EL (cell line): Measurements from ENCODE around the gene CPEB4.
A peak's percentile ranks its signal among the peaks of the same experiment; 100 is the strongest.

ENCODE experiments used
- DNase-seq: peaks from one replicate; pipeline ENCODE4 v3.0.0-alpha.2; 2016

CPEB4 gene

DNA sequence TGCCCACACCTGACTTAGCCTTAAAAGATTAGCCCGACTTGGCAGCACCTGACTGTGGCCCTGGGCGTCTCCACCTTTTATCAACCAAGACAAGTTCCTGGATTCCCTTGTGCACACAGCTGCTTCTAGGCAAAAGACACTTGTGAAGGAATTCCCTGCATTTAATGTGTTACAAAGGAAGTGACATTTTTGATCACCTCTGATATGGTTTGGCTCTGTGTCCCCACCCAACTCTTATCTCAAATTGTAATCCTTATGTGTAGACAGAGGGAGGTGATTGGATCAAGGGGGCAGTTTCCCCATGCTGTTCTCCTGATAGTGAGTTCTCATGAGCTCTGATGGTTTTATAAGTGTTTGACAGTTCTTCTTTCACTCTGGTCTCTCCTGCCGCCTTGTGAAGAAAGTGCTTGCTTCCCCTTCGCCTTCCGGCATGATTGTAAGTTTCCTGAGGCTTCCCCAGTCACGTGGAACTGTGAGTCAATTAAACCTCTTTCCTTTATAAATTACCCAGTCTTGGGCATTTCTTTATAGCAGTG lies 2.6 kb upstream of the CPEB4 start:
- no peak for DNase-seq

DNA sequence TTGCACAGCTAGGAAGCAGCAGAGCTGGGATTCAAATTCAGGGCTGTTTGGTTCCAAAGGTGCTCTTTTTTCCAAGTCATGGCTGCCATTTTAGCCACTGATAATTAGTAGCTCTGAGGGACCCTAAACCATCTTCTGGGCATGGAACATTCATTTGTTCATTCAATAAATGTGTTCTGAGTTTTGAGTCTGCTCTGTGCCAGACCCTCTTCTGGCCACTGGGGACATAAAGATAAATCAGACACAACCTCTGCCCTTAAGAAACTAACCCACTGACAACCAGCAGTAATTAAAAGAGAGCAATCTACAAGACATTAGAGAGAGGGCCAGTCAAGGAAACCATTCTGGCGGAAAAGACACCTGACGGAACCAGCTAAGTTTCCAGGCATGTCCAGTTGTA lies 2.0 kb upstream of the CPEB4 start:
- DNase-seq = no peak

DNA sequence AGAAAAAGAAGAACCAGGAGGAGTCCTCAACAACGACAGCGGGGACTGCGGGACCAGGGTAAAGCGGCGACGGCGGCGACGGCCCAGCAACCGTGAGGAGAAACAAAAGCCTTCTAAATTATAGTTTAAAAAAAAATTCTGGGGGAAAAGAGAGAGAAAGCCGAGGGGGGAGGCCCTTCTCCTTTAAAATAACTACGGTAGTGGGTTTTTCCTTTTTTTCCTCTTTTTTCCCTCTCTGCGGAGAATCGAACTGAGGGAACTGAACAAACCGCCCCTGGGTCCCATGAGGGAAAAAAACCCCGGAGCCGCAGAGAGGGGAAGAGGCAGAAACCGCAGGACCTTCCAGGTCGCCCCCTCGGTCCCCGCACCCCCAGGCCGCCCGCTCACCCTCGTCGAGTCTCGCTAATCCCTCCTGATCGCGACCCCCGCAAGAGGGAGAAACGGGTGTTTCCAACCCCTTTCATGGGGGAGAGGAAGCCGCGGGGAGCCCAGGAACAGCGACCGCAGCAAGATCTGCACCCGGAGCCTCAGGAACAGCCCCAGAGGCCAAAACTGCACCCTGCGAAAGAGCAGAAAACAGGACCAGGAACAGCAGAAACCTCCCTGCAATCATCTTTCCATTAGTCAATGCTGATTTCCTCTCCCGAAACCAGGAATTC lies 453 bp downstream of the CPEB4 start:
- DNase-seq = peak; percentile 49

DNA sequence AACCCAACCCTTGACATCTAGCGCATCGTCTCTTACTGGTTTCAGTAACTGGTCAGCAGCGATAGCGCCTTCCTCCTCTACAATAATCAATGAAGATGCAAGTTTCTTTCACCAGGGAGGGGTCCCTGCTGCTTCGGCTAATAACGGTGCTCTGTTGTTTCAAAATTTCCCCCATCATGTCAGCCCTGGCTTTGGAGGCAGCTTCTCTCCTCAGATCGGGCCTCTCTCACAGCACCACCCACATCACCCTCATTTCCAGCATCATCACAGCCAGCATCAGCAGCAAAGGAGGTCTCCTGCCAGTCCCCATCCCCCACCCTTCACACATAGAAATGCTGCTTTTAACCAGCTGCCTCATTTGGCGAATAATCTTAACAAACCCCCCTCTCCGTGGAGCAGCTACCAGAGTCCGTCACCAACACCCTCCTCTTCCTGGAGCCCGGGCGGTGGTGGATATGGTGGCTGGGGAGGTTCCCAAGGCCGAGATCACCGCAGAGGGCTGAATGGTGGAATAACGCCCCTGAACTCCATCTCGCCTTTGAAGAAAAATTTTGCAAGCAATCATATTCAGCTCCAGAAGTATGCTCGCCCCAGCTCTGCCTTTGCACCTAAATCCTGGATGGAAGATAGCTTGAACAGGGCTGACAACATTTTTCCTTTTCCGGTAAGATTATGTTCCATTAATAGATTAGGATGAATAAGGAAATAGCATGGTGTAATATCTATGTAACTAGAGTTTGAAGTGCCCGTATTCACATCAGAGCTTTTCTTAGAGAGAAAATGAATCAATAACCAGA lies 2.2 kb downstream of the CPEB4 start:
- peak; percentile 39 for DNase-seq

DNA sequence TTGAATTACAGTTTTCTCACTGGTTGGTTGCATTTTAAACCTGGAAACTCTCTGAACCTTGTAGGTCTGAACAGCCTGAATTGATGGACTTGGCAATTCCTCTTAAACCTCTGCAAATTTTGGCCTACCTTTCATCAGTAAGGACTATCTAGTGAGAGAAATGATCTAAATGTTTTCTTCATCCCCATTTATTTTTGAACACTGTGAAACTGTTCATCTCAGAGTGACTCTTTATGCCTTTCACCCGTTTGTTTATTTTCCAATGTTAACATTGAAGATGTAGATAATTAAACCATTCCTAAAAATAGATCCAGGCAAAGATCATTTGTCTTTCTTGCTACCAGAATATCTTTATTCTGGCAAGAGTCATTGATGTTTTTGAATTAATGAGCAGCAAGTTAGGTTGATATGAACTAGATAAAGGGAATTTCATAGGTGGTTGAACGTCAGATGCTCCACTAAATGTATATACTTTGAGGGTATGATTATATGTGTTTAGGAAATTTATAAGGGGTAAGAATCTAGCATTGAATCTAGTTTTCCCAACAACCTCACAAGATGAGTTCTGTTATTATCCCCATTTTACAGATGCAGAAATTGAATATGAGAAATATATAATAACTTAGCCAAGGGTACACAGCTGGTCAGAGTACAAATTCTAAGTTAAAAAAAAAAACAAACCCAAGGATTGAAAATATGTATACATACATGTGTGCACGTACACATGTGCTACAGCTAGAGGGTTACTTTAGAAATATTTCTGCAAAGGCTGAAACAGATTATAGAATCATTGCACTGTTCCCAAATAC lies 3.4 kb downstream of the CPEB4 start:
- no peak for DNase-seq

DNA sequence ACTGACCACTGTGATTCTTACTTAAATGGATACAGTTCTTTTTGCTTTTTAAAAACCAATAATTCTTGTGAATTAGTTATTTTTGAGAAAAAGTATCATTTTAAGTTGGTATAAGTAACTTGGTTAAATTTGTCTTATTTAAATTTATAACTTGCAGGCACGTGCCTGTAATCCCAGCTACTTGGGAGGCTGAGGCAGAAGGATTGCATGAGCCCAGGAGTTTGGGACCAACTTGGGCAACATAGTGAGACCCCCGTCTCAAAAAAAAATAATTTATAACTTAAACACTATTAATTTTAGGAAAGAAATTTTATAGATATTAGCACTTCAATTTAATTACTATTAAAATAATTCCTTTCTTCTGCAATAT lies 5.0 kb downstream of the CPEB4 start:
- DNase-seq = no peak

DNA sequence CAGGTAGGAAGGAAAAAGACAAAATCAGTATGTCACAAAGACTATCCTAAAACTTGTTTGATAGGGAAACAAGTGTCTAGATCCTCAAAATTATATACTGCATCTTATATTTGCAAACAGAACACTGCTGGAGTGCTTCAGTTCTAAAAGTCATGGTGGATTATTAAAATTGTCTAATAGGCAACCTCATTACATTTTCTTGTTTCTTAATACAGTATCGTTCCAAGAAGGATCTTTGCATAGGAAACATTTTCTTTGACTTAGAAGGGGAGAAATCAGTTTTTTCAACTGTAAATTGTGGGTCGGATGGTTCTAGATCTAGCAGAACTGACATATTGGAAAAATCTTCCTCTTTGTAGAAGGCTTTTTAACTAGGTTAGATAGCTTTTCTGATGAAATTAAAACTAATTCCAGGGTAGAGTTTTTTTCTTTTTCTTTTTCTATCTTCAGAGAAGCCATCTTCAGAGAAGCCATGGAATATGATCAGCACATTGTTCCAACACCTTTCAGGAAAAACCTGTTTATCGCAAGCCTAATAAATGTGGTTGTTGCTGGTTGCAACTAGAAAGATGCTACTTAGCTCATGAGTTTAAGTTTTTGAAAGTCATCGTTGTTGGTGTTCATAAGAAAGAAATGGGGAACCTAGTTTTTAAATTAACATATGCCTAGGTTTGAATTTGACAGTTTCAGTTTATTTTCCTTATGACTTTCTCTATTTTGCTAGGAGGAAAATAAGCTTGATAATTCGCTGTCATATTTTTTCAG lies 7.4 kb downstream of the CPEB4 start:
- DNase-seq = no peak

DNA sequence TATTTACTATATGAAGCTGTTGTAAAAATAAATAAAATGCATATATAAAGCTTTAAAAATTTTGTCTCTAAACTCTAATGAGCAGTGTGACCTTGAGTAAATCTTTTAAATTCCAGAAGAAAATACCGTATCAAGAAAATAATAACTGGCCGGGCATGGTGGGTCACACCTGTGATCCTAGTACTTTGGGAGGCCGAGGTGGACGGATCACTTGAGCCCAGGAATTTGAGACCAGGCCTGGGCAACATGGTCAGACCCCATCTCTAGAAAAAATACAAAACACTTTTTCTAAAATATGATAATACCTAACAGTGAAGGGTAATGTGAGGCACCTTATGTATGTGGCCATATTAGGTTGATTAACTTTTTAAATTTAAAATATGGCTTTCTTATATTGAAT lies 8.5 kb downstream of the CPEB4 start:
- no peak for DNase-seq

DNA sequence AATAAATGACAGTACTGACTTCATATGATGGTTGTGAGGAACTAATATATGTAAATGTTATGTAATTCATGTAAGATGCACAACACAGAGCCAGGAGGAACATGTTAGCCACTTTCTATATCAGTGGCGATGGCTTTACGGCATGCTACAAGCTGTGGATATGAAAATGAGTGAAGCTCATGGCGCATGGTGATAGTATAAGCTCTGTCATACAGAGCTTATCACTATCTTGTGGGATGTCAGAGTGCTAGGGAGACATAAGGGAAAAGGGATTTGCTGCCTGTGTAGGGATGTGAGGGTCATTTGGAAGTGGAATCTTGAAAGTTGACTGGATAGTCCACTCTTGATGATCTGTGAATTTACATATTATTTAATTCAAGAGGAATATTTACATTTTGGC lies 13.6 kb downstream of the CPEB4 start:
- DNase-seq = no peak

DNA sequence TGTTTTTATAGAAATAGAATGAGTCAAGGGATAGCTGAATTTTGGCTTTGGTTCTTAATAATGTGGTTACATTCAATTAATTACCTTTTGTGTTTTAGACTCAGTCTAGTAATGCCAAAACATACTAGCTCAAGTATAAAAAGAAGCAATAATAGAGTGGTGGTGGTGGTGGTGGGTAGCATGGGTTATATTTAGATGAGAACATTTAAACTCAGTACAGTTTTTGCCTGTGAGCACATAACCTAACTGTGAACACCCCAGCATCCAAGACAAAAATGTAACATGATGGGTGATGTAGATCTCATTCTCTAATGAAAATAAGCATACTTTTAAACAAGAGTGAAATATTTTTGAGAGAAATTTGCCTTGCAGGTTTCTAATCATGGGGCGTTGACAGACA lies 14.2 kb downstream of the CPEB4 start:
- DNase-seq = no peak

DNA sequence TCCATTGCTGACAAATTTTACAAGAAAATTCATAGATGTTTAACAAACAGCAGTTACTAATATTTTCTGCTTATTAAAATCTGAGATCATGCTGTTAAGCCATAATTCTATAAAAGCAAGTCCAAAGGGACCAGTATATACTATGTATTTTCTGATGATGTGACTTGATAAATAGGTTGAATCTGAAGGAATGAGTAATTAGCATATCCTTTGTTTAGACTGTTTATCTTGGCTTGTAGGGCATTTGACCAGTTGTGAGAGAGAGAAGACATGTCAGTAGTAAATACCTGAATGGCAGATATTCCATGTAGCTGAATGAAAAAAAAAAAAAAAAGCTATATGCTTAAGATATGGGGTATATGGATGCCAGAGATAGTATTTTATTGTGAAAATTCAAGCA lies 14.6 kb downstream of the CPEB4 start:
- no peak for DNase-seq

DNA sequence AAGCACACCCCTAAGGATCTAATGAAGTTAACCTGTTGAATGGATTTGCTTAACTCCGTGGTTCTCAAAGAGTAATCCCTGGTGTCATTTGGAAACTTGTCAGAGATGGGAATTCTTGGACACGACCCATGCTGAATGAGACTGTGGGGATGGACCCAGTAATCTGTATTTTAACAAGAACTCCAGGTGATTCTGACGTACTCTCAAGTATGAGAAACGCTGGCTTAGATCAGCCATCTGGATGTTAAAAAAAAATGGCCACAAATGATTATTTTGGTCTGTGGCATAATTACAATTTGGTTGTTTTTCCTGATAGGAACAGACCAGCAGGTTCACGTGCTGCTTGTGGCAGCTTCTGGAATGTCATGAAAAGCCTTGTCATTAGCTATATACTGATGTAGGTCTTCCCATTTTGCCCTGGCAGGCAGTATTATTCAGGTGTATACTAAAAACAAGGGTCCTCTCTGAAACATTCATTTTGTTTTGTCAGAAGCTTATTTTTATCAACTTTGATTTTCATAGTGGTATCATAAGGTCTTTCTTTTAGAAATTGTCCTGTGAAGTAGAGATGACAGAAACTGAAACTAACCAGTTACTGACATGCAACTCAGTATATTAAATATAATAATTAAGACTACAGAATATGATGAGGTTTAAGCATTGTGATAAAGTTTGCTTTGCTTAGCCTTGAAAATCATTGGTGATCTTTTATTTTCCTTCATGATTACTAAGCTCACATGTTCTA lies 15.4 kb downstream of the CPEB4 start:
- no peak for DNase-seq

DNA sequence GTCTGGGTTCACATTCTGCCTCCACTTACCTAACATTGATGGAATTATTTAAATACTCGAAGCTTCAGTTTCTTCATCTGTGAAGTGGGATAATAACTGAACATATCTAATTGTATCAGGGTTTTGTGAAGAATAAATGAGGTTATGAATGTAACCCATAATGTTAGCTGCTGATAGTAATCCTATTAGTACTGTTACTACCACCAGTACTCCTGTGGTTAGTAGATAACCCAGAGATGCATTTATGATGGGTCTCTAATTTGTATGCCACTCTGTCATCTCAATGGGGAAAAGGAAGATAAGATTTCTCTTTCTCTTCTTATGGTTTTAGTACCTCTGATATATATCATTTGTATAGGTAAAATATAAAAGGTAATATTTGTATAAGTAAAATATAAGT lies 16.0 kb downstream of the CPEB4 start:
- DNase-seq = no peak

DNA sequence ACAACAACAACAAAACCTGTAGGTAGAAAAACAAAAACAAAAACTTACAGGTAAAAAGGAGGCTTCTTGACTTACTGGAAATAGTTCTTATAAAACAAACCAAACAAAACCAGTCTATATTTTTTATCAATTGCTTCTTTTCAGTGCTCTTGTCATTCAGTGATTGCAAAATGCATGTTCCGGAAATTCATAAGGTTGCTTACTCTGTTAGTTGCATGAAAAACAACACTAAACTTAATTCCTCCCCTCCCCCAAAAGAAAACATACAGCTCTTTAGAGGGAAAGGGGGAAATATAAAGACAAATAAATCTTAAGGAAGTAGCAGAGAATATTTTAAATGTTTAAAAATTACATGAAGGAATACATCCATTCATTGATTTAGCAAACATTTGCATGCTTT lies 19.1 kb downstream of the CPEB4 start:
- no peak for DNase-seq

DNA sequence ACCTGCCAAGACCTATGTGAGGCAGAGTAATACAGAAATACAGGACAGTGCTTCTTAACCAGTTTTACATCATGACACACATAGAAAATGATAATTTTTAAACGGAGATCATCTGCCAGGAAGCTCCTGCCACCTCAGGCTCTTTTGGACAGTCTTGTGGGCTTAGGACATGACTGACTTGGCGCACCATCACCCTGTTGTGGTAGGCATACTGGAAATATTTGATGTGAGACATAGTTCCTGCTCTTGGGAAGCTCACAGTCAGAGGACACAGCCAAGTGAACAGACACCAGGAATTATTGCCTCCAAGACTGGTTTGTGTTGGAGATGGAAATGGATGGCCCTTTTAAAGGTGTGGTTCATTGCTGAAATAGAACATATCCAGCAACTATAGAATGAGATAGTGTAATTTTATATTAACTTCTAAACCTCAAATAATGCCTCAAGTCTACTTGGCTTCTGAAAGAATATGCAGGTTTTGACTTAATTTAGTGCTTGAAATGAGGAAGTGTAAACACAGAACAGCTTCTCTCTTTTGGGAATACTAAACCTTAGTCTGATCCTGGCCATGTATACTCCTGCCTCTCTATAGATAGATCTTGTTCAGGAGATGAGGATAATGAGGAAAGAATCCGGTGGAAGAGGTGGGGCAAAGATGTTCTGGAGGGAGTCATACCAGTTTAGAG lies 19.7 kb downstream of the CPEB4 start:
- DNase-seq = peak; percentile 55

DNA sequence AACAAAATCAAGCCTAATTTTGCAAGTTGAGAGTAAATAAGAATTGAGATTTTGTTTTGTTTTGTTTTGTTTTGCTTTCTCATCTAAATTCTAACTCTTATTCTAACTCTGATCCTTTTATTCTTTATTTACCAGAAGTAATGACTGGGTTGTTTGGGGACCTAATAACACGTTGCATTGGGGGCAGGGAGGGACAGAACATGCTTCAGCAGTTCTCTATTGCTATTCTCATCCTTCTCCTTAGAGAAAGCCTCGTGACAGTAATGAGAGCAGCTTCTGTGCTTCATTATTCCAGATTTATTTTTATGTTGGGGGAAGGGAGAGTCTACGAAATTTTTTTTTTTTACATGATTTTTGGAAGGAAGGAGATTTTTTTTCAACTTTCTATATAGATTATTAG lies 21.1 kb downstream of the CPEB4 start:
- no peak for DNase-seq

DNA sequence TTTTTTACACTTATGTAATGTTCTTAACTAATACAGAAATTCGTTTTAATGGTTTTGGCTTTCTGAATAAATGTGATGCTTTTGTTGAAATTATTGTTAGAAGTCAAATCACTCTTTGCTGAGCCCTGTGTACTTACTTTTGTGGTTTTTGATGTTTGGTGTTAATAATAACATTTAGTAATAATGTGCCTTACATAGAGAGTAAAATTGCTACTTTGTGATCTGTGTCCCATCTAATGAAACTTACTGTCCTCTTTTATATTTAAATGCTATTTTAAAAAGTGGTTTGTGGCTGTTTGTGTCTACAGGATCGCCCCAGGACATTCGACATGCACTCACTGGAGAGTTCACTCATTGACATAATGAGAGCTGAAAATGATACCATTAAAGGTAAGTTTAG lies 22.1 kb downstream of the CPEB4 start:
- DNase-seq = no peak

DNA sequence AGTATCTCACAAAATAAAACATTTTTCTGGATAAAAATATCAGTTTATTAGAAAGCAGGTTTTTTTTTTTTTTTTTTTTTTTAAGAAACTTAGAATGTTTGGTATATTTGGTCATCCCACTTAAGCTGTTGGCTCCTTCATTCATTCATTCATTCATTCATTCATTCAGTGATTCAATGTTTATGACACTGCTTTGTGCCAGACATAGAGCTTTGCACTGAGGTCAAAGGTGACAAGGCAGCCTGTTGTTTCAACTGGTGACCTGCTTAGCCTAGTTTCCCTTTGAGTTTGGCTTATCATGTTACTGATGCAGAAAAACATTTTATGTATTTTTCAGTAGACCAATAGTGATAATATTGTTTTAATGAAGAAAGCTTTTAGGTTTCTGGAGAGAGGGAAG lies 23.5 kb downstream of the CPEB4 start:
- DNase-seq = no peak

DNA sequence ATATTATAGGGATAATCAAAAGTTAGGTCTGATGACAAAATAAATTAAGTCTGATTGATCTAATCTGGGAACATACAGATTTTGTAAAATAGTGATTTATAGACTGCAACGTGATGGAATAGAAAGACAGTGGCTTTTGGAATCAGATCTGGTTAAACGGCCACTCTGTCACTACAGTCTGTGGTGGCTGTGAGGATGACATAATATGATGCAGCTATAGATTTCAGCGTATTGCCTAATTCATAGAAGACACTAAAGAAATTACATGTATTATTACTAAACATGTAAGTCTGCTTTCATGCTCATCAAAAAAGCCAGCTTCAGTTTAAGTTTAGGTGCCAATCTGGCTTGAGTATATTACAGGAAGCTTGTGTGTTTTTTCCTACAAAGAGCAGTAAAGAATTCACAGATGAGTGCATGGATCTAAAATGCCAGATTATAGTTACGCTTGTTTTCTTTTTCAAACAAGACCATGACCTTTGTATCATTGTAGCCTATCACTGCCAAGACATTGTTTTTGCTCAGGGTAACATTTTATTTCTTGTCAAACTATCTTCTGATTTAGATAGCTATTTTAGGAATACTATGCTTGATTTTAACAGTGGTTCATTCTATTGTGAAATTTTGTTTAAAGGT lies 25.7 kb downstream of the CPEB4 start:
- DNase-seq = no peak

DNA sequence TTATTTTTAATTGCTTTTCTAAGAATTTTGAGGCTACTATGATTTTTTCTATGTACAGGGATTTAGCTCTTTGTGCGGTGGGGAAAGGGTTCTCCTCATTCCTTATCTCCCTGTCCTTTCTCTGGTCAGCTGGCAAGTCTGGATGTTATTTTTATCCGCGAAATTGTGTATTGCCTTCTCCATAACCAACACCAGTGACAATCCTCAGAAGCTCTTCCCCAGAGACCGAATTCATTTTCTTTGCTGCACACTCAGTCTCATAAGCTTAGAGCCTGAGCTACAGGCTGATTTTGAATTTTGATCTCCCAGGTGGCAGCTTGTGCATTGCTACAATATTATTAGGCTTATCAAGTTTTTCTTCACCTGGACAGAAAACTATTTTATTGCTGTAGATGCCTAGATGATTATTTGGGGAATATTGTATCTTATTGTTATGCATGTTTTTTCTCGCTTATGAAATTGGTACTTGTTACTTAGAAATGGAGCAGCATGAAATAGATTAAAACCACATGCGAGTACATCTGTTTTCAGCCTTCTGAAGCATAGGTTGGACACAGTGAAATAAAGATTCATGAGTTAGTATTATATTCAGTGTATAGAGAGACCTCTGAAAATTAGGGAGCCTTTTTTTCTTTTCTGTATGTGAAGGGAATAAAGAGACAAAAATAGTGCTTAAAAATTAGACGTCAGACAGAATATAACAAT lies 27.3 kb downstream of the CPEB4 start:
- DNase-seq = no peak
